Activated T-helper 1 cell treated with Interleukin-2 at 50 U/mL for 16 hours (primary cell): ENCODE measurements around the gene MIXL1.
A peak's percentile ranks its signal among the peaks of the same experiment; 100 is the strongest.
"Not testable (repeated sequence)": the region's sequence is repeated elsewhere in the genome, so short reads cannot be mapped to it uniquely, and the experiment has no call there.

Experiments used
- DNase-seq: peaks from one replicate; pipeline ENCODE4 v3.0.0-alpha.2; 2020; ENCODE audit warnings: low read depth

MIXL1 gene

GRCh38 chr1:226223157-226223785 is at the start of gene MIXL1:
MIXL1 (plus strand) TSS chr1:226223664; CDS start chr1:226223682, 18 bp downstream.
- no peak for DNase-seq

- no peak for DNase-seq
Measured at GRCh38 chr1:226176870-226177269, 46.6 kb upstream of the MIXL1 start.

- no peak for DNase-seq
Measured at GRCh38 chr1:226181996-226182714, 41.3 kb upstream of the MIXL1 start.

- no peak for DNase-seq
Measured at GRCh38 chr1:226185141-226186036, 38.1 kb upstream of the MIXL1 start.

GRCh38 chr1:226186124-226187018 is 37.1 kb upstream of the MIXL1 start, which contains the start of gene ACBD3:
ACBD3 (minus strand) TSS chr1:226186741; CDS start chr1:226186675, 66 bp downstream.
- peak; percentile 75 for DNase-seq

- no peak for DNase-seq
Measured at GRCh38 chr1:226187019-226187322, 36.5 kb upstream of the MIXL1 start.

- DNase-seq = no peak
Measured at GRCh38 chr1:226187380-226187779, 36.1 kb upstream of the MIXL1 start.

GRCh38 chr1:226195144-226195543 is 28.3 kb upstream of the MIXL1 start:
- no peak for DNase-seq

- DNase-seq = no peak
Measured at GRCh38 chr1:226199971-226200370, 23.5 kb upstream of the MIXL1 start.

- no peak for DNase-seq
Measured at GRCh38 chr1:226201029-226201593, 22.4 kb upstream of the MIXL1 start.

GRCh38 chr1:226202246-226202645 is 21.2 kb upstream of the MIXL1 start:
- no peak for DNase-seq

- not testable (repeated sequence) for DNase-seq
Measured at GRCh38 chr1:226202666-226203065, 20.8 kb upstream of the MIXL1 start.

GRCh38 chr1:226203240-226203639 is 20.2 kb upstream of the MIXL1 start:
- DNase-seq = no peak

GRCh38 chr1:226203655-226204054 is 19.8 kb upstream of the MIXL1 start:
- no peak for DNase-seq

GRCh38 chr1:226204198-226204597 is 19.3 kb upstream of the MIXL1 start:
- DNase-seq = no peak

GRCh38 chr1:226207048-226207447 is 16.4 kb upstream of the MIXL1 start:
- no peak for DNase-seq

- DNase-seq = no peak
Measured at GRCh38 chr1:226209307-226210059, 14.0 kb upstream of the MIXL1 start.

- DNase-seq = no peak
Measured at GRCh38 chr1:226210571-226211176, 12.8 kb upstream of the MIXL1 start.

GRCh38 chr1:226211181-226211821 is 12.2 kb upstream of the MIXL1 start:
- no peak for DNase-seq

- no peak for DNase-seq
Measured at GRCh38 chr1:226212545-226212944, 10.9 kb upstream of the MIXL1 start.
